Activated naive CD8-positive, alpha-beta T cell treated with anti-CD3 and anti-CD28 coated beads, Interleukin-2, amount 50 U/mL, for 16 hours (primary cell): ENCODE results near the gene CUBN.
"Not testable (repeated sequence)": the region's sequence is repeated elsewhere in the genome, so short reads cannot be mapped to it uniquely, and the experiment has no call there.

Experiments
- DNase-seq: peaks from one replicate; pipeline ENCODE4 v3.0.0-alpha.2; 2020; ENCODE audit warnings: low read depth, low spot score

CUBN gene

DNA sequence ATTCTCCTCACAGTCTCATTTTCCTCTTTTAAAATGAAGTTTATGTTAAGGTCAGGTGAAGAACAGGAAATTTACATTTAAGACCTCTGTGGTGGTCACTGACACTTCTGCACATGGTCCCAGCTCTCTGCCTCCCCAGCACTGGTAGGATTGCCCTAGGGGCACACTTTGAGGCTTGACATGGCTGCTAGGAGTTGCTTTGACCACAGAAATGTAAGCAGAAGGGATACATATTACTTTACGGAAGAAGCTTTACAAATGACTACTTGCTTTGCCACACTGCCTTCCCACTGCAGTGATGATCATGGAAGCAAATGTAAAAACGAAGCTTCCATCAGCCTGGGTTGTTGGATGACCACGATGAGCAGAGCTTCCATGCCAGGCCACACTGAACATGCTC lies 259.3 kb downstream of the CUBN start:
- no peak for DNase-seq

- DNase-seq: no peak
Measured at GRCh38 chr10:16867990-16868389, 261.6 kb downstream of the CUBN start.

- DNase-seq: no peak
Measured at GRCh38 chr10:16867556-16867955, 262.1 kb downstream of the CUBN start.

DNA sequence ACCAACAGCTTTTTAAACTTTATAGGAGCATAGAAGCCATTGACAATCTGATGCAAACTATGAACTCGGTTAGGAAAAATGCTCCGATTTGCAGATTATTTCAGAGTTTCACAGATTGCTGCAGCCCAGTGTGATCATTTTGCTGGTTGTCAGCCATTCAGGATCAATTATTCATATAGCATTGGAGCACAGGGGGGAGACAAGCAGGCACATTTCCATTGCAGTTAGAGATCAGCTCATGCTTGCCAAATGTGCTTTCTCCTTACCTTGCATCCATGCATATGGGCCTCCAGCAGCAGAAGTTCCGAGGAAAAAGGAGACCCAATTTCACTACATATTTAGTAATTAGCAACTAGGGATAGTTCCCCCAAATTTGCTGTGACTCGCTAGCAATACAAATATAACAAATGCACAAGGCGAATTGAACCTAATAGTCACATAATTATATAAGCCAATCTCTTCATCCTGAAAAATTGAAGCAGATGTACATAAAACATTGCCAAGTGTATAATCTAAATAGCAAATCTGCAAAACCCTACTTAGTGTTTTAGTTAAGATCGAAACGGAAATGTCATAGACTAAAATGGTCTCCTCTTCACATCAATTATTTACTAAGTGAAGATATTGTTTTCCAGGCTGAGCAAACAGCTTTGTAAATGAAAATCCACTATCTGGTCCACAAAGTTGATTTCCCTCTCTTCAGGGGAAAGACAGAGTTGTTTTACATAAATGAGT lies 262.9 kb downstream of the CUBN start:
- DNase-seq: no peak

DNA sequence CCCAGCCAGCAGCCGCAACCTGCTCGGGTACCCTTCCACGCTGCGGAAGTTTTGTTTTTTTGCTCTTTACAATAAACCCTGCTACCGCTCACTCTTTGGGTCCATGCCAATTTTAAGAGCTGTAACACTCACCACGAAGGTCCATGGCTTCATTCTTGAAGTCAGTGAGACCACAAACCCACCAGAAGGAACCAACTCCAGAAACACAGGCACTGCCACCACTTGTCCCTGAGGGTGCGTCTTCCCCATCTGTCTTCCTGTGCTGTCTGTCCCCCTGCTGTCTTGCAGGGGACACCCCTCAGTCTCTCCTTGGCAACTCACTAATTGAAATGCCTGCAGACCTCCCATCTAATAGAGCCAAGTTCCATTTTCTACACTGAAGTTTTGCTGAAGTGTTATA lies 263.8 kb downstream of the CUBN start:
- DNase-seq: no peak

GRCh38 chr10:16863766-16864165 lies 265.8 kb downstream of the CUBN start:
- DNase-seq: no peak

DNA sequence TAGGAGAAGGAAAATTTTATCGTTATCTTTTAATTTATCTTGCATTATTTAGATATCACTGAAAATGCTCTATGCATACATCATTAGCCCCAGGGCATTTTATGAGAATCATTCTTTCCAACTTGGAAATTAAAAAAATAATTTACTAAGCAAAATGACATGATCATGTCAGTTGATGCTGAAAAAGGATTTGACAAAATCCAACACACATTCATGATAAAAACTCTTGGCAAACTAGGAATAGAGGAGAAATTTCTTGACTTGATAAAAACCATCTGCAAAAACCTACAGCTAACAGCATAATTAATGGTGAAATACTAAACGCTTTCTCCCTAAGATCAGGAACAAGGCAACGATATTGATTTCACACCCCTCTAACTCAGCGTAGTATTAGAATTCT lies 272.2 kb downstream of the CUBN start:
- DNase-seq: no peak

GRCh38 chr10:16856567-16856966 lies 273.0 kb downstream of the CUBN start:
- no peak for DNase-seq

DNA sequence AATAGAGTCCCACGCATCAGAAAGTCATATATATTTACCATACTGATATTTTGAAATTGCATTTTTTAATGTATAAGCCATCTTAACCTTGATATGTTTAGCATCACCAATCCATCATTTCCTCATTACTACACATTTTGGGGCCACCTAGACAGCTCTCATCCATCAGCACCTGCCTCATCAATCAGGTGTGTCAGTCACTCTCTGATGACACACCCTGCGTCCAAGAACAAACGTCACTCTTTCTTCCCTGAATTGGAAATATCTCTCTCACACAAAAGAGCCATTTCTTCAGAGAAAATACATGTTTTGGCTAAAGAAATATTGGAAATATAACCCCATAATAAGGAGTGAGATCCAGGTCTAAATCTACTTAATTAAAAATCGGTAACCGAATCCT lies 273.5 kb downstream of the CUBN start:
- no peak for DNase-seq

DNA sequence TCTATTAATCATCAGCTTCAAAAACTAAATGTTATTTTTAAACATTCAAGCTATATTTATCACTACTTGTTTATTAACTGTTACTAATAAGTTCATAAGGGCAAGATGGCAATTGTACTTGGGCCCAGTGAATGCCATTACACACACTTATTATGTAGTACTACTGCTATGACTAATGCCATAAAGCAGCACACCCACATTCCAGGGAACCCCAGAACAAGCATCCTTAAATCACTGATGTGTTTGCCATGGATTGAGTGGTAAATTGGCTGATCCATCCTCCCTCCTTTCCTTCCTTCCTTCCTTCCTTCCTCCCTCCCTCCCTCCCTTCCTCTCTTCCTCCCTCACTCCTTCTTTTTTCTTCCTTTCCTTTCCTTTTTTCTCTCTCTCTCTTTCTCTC lies 275.0 kb downstream of the CUBN start:
- no peak for DNase-seq

GRCh38 chr10:16853809-16854208 lies 275.8 kb downstream of the CUBN start:
- DNase-seq: no peak

DNA sequence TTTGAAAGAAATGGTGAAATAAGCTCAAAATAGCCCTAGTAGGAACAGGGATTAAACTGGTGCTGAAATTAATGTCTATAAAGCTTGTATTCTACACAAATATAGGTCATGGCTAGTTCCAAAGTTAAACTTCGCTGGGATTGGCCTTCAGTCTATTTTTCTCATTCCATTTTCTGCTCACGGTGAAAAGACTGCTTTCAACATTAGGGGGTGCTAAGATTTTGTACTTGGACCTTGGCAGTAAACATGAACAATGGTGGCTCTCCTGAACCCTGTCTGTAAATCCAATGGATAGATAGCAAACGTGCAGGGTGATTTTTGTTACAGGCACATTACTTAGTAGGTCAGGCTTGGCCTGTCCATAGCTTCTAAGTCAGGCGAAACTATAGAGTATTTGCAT lies 276.4 kb downstream of the CUBN start:
- DNase-seq: no peak

DNA sequence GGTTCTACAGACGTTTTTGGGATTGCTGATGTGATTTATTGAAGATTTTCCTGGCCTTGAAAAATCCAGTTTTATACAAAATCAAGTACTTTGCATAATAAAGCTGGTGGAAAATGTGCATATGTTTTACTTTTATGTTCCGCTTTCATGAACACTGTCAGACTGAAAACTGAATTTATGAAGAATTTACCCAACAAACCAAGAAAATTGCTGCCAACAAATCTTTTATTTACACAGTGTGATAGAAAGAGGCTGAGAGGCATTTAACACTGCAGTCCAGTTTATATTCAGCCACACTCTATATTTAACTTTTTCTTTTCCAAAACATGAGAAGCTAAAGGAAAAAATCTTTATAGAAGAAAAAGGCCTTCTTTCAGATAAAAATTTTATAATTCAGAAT lies 277.0 kb downstream of the CUBN start:
- DNase-seq: no peak

GRCh38 chr10:16848562-16849154 lies 281.0 kb downstream of the CUBN start:
- DNase-seq: no peak

DNA sequence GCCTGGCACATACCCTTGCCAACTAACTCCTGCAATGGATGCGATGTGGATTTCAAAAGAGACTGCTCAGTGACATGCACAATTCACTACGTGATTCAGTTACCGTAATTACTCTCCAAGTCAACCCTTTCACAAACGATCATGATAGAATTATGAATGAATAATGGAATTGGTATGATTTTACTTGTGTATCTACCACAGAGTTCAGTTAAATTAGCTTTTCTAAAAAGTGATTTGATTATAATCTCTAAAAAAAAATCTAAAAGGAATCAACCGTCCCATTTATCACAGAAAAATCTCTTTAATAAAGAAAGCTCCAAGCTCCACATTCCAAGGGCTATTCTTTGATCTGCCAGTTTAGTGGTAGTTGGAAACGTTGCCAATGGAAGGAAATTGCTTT lies 282.0 kb downstream of the CUBN start:
- DNase-seq: no peak

DNA sequence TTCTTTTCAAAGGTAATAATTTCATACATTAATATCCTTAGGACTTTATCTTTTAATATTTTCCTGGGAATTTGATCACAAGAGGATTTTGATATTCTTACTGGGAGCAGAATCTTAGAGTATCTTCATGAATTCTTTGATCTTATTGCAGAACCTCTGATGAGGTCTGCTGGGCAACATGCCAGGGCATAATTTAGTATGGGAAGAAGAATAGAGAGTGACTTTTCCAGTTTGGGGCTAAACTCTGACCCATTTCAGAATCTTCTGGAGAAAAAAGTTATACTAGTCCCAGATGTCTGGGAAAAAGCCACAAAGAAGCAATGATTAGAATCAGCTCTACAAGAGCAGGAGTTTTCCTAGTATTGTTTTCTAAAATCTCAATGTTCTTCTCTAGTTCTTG lies 284.4 kb downstream of the CUBN start:
- DNase-seq: no peak

GRCh38 chr10:16843252-16843870 lies 286.2 kb downstream of the CUBN start:
- DNase-seq: no peak

- DNase-seq: peak; percentile 2
Measured at GRCh38 chr10:16835228-16835627, 294.4 kb downstream of the CUBN start.

DNA sequence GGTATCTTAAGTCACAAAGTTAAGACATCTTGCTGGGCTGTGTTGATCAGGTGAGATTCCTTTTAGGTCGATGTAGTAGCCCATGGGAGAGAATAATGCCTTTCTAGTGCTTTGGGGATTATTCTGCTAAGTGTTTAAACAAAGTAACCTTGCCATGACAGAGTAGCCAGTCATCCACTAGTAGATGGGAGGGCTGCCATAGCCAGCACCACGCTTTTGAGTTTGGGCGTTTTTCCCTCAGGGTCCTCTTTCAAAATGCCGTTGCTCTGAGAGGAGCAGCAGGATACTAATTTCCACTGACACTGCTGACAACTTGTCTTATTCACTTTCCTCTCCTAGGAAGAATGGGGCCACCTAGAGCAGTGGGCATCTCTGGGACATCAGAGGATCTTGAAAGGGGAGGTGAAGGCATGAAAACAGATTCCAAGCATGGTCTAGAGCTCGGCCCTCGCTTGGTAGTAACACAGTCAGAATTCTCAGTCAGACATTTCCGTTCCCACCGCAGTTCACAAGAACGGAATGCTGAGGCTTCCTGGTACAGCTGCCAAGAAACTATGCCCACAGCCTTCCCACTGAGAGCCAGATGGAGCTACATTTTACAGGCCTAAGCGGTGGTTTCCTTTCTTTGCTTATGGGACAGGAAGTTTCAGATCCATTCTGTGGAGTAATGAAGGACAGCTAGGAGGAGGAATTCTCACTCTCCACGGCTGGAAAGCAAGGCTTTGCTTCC lies 297.1 kb downstream of the CUBN start:
- no peak for DNase-seq

DNA sequence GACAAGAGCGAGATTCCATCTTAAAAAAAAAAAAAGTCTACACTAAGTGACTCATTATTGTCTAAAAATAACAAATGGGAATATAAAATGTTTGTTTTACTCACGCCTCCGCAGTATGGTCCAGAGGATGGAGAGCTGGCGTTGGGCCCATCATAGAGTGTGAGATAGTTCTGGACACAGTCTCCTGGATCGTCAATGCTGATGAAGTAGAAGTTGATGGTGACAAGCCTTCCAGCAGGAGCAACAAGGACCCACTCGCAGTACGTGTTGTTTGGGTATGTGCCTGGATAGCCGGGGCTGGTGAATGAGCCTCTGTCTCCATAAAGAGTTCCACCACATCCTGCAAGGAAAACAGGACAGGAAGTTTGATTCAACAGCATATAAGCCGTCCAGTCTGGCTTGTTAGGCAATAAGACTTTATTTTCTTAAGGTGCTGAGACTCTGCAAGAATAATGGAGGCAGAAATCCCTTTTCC lies 300.9 kb downstream of the CUBN start:
- DNase-seq: no peak

DNA sequence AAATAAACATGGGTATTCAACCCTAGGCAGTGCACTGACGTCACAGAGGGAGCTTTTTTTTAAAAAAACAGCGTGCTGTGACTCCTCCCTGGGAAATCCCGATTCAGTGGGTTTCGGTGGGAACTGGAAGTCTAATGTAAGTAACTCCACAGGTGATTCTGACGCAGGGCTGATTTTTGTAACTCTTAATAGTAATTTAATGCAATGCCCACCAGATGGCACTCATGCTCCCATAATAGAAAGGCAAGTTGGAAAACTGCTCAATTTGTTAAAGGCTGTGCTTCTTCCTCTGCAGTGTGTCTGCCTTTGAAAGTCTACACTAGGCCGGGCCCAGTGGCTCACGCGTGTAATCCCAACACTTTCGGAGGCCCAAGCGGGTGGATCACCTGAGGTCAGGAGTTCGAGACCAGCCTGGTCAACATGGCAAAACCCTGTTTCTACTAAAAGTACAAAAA lies 301.5 kb downstream of the CUBN start:
- peak; percentile 29 for DNase-seq

DNA sequence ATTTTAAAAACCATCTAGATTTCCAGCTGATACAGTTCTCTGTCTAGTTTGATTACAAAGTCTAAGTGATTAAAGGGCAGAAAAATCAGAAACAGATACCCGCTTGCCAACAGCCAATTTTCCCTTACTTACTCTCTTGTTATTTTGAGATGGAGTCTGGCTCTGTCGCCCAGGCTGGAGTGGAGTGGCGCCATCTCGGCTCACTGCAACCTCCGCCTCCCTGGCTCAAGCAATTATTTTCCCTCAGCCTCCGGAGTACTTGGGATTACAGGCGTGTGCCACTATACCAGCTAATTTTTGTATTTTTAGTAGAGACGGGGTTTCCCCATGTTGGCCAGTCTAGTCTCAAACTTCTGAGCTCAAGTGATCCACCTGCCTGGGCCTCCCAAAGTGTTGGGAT lies 302.1 kb downstream of the CUBN start:
- not testable (repeated sequence) for DNase-seq
